K562 treated with DMSO at 1 percent for 12 hours (cell line): ENCODE measurements around the gene PHF19. TPM values are rescaled to one million over a fixed set of nuclear protein-coding genes. Genes with fewer than 3 reads are reported as not detected.

Experiments used
- total RNA-seq: library from RNA; unstranded; fragments of 300-600 nt; gene quantifications from 2 replicates; pipeline ENCODE4 v1.2.3, GENCODE V29; 2022; ENCODE audit not compliant: insufficient read depth

PHF19 gene
- total RNA-seq = 103 and 112 TPM in 2 replicates

GRCh38 chr9:120876842-120877240 lies at the start of gene PHF19:
PHF19 (minus strand) TSS chr9:120877188; CDS start chr9:120874741, 2,447 bp downstream.

GRCh38 chr9:120926397-120926928 lies 49.5 kb upstream of the PHF19 start, which contains the start of gene TRAF1:
TRAF1 (minus strand) TSS chr9:120926796; CDS start chr9:120926075, 721 bp downstream.

DNA sequence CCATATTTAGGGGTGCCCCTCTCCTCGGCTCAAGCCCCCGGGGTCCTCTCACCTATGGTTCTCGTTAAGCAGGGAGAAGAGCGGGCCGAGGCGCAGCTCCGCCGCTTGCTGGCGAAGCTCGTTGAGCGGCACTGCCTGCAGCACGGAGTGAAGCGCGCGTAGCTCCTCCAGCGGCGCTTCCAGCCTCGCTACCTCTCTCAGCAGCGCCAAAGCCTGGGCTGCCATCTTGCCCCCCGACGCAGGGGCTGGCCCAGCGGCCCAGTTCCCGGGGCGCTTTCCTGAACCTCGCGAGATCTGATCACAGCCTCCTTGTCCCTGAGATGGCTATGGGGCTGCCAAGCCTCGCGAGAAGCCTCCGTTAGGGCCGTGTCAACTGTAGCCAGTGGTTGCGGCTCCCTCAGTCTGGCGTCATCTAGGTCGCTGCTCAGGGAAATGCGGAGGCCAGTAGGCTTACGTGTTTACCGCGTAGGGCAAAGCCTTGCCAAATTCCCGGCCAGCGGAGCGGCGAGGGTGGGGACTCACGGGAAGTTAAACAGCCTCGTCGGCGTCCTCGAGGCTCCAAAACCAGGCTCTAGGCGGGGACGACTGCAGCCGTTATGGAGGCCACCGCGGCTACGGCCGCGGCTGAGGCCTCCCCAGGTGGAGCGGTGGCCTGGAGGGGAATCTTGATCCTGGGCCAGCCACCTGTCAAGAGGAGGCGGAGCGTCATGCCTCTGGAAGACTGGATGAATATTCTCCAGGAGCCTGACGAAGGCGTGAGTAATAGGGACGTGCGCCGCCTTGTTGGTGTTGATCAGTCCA lies 34.1 kb downstream of the PHF19 start, which contains the start of gene PSMD5:
PSMD5 (minus strand) TSS at position 238 of the 801 bp plus-strand sequence; CDS start at position 225, 13 bp downstream.

Other genes with a start within 250 kb of the PHF19 start
- 3.7 and 12.1 TPM in 2 replicates for gene MEGF9, start 162.7 kb downstream of the PHF19 start, total RNA-seq
- gene FBXW2, start 83.8 kb downstream of the PHF19 start, total RNA-seq = 4.9 and 28.0 TPM in 2 replicates
- gene PSMD5, start 34.3 kb downstream of the PHF19 start, total RNA-seq = 20.2 and 64.5 TPM in 2 replicates
- gene TRAF1, start 49.6 kb upstream of the PHF19 start, total RNA-seq = not detected in 2 replicates
- gene C5, start 173.1 kb upstream of the PHF19 start, total RNA-seq = 0.14 and 1.5 TPM in 2 replicates
- 7.6 and 25.2 TPM in 2 replicates for gene CNTRL, start 197.8 kb upstream of the PHF19 start, total RNA-seq